Neural cell (in vitro differentiated cells): ENCODE results near the gene RFX7. TPM values are rescaled to one million over a fixed set of nuclear protein-coding genes. Genes with fewer than 3 reads are reported as not detected.

Experiments
- H2AFZ ChIP-seq: fragments of 200-600, 300-800 bp; sonication (generic), shearing (Covaris generic); 2 replicates; pipeline ENCODE4 v1.6.0; 2014; ENCODE audit warnings: low read depth, mild to moderate bottlenecking, antibody characterized with exemption, low read length, moderate library complexity
- H3F3A ChIP-seq: fragments of 200-600 bp; shearing (Covaris generic); 2 replicates; pipeline ENCODE4 v1.6.1; 2016; ENCODE audit warnings: mild to moderate bottlenecking, moderate library complexity, mixed read lengths, antibody characterized with exemption, low read length; ENCODE audit not compliant: insufficient read depth, poor library complexity, severe bottlenecking
- H3K27ac ChIP-seq: fragments of 200-600, 300-800 bp; sonication (generic), shearing (Covaris generic); 2 replicates; pipeline ENCODE4 v1.5.1; 2014; ENCODE audit warnings: mild to moderate bottlenecking, low read length, moderate library complexity
- H3K27me3 ChIP-seq: fragments of 300-800, 200-600 bp; sonication (generic), shearing (Covaris generic); 2 replicates; pipeline ENCODE4 v1.6.0; 2014; ENCODE audit warnings: mild to moderate bottlenecking, low read depth, low read length, moderate library complexity; ENCODE audit not compliant: insufficient read depth
- H3K36me3 ChIP-seq: fragments of 300-800, 200-600 bp; sonication (generic), shearing (Covaris generic); 2 replicates; pipeline ENCODE4 v1.5.1; 2014; ENCODE audit warnings: mild to moderate bottlenecking, antibody characterized with exemption, low read length, moderate library complexity; ENCODE audit not compliant: insufficient read depth
- H3K4me2 ChIP-seq: fragments of 300-800, 200-600 bp; sonication (generic), shearing (Covaris generic); 2 replicates; pipeline ENCODE4 v1.6.0; 2014; ENCODE audit warnings: mild to moderate bottlenecking, low read length
- H3K4me3 ChIP-seq: fragments of 300-800, 200-600 bp; sonication (generic), shearing (Covaris generic); 2 replicates; pipeline ENCODE4 v1.5.1; 2014; ENCODE audit warnings: mild to moderate bottlenecking, low read length, moderate library complexity
- H3K79me2 ChIP-seq: fragments of 200-600 bp; shearing (Covaris generic); replicated peaks from 2 replicates; pipeline ENCODE4 v1.6.0; 2014; ENCODE audit warnings: mild to moderate bottlenecking, low read length, moderate library complexity; ENCODE audit not compliant: insufficient read depth
- H3K9ac ChIP-seq: fragments of 300-800, 200-600 bp; sonication (generic), shearing (Covaris generic); 2 replicates; pipeline ENCODE4 v1.6.1; 2016; ENCODE audit warnings: mild to moderate bottlenecking, low read length, mixed read lengths
- H3K9me2 ChIP-seq: fragments of 200-600 bp; shearing (Covaris generic); 2 replicates; pipeline ENCODE4 v1.6.1; 2016; ENCODE audit warnings: mild to moderate bottlenecking, low read length, mixed read lengths; ENCODE audit not compliant: insufficient read depth
- H3K9me3 ChIP-seq: fragments of 200-600, 300-800 bp; sonication (generic), shearing (Covaris generic); 2 replicates; pipeline ENCODE4 v1.6.1; 2016; ENCODE audit warnings: mild to moderate bottlenecking, mixed run types, low read length, moderate library complexity, mixed read lengths
- H4K20me1 ChIP-seq: fragments of 200-600 bp; shearing (Covaris generic); 2 replicates; pipeline ENCODE4 v1.6.1; 2016; ENCODE audit warnings: mild to moderate bottlenecking, mixed run types; ENCODE audit not compliant: insufficient read depth
- CTCF ChIP-seq: fragments of 450-650 bp; IDR thresholded peaks from 2 replicates; pipeline ENCODE4 v1.5.1; 2014; ENCODE audit warnings: antibody characterized with exemption, mild to moderate bottlenecking, moderate library complexity; ENCODE audit not compliant: poor library complexity, severe bottlenecking
- EP300 ChIP-seq: fragments of 450-650 bp; conservative IDR thresholded peaks from 2 replicates; pipeline ENCODE4 v1.6.1; 2014; ENCODE audit warnings: antibody characterized with exemption, mild to moderate bottlenecking, moderate library complexity; ENCODE audit not compliant: poor library complexity, severe bottlenecking
- EZH2 ChIP-seq: fragments of 200-600, 300-800 bp; shearing (Covaris generic), sonication (generic); IDR thresholded peaks from 2 replicates; pipeline ENCODE4 v1.6.1; 2014; ENCODE audit warnings: antibody characterized with exemption, low read length, borderline replicate concordance, mild to moderate bottlenecking; ENCODE audit not compliant: insufficient read depth, poor library complexity, severe bottlenecking
- MXI1 ChIP-seq: fragments of 450-650 bp; conservative IDR thresholded peaks from 2 replicates; pipeline ENCODE4 v1.6.1; 2014; ENCODE audit warnings: antibody characterized with exemption, mild to moderate bottlenecking; ENCODE audit not compliant: poor library complexity, severe bottlenecking
- POLR2AphosphoS5 ChIP-seq: IDR thresholded peaks from 2 replicates; pipeline ENCODE4 v1.6.1; 2012
- RAD21 ChIP-seq: fragments of 450-650 bp; conservative IDR thresholded peaks from 2 replicates; pipeline ENCODE4 v1.6.1; 2014; ENCODE audit warnings: antibody characterized with exemption, mild to moderate bottlenecking, moderate library complexity
- REST ChIP-seq: IDR thresholded peaks from 2 replicates; pipeline ENCODE4 v1.6.1; 2012; ENCODE audit warnings: borderline replicate concordance
- SMC3 ChIP-seq: fragments of 450-650 bp; conservative IDR thresholded peaks from 2 replicates; pipeline ENCODE4 v1.6.1; 2014; ENCODE audit warnings: antibody characterized with exemption, mild to moderate bottlenecking, moderate library complexity; ENCODE audit not compliant: poor library complexity
- TAF1 ChIP-seq: IDR thresholded peaks from 2 replicates; pipeline ENCODE4 v1.6.1; 2012; ENCODE audit warnings: low read depth
- polyA plus RNA-seq: library from polyadenylated mRNA; depleted of rRNA; stranded (reverse); fragments of >200 nt; gene quantifications from 2 replicates; pipeline ENCODE4 v1.2.3, GENCODE V29; 2014

The RFX7 gene
- polyA plus RNA-seq, 1 donor from 2014 or later: 12.9 TPM

GRCh38 chr15:56251315-56252095, 7.8 kb upstream of the RFX7 start:
- no peak overlapping the region for H3K4me2 ChIP-seq
- no peaks in the 10 kb centered on the region for H3F3A ChIP-seq
- TF ChIP-seq MXI1: no peak
- no peak for TF ChIP-seq TAF1
- TF ChIP-seq EZH2: no peak
- H3K4me3 ChIP-seq: no peak overlapping the region
- H3K36me3 ChIP-seq: no peaks in the 10 kb centered on the region
- no peaks in the 10 kb centered on the region for H3K9me2 ChIP-seq
- H3K27me3 ChIP-seq: no peaks in the 10 kb centered on the region
- no peak overlapping the region for H2AFZ ChIP-seq
- no peak overlapping the region for H3K9ac ChIP-seq
- no peak overlapping the region for H3K27ac ChIP-seq
- H4K20me1 ChIP-seq: no peaks in the 10 kb centered on the region
- no peaks in the 10 kb centered on the region for H3K79me2 ChIP-seq
- H3K9me3 ChIP-seq: no peaks in the 10 kb centered on the region

- Histone ChIP-seq H3K36me3 (no peaks in the 10 kb centered on the region), H3K27me3 (no peaks in the 10 kb centered on the region), H3K9me2 (no peaks in the 10 kb centered on the region), H3K27ac (no peak overlapping the region), H3F3A (no peaks in the 10 kb centered on the region), H3K9me3 (no peaks in the 10 kb centered on the region), H4K20me1 (no peaks in the 10 kb centered on the region), H3K9ac (no peak overlapping the region), H2AFZ (no peak overlapping the region), H3K79me2 (no peaks in the 10 kb centered on the region), H3K4me2 (no peak overlapping the region), H3K4me3 (no peak overlapping the region)
- no peak for TF ChIP-seq REST
- no peak for TF ChIP-seq SMC3
- TF ChIP-seq EZH2: no peak
- no peak for TF ChIP-seq CTCF
- no peak for TF ChIP-seq MXI1
- no peak for TF ChIP-seq RAD21
- TF ChIP-seq POLR2AphosphoS5: no peak
- TF ChIP-seq TAF1: no peak
- no peak for TF ChIP-seq EP300
These were observed 6.9 kb upstream of the RFX7 start for GRCh38 chr15:56250626-56251025.
